ENCODE results near the gene PNPLA7.

The PNPLA7 gene

GRCh38 chr9:137435381-137435891 lies 114.8 kb downstream of the PNPLA7 start:
- Histone ChIP-seq H3K4me3 (no peak overlapping the region), H3K36me3 (replicated peaks) (no peaks in the 10 kb centered on the region), H3K9me3 (no peaks in the 10 kb centered on the region), H3K4me1 (no peaks in the 10 kb centered on the region), H3K27me3 (ENCODE audit: low read depth) (no peaks in the 10 kb centered on the region)
- in situ Hi-C loops (cut with MboI; ENCODE audit: low sequenced_read_pairs) = no loop called here
- no peak for DNase-seq (ENCODE audit: low spot score in 2 of 2)

GRCh38 chr9:137434498-137435380 lies 115.5 kb downstream of the PNPLA7 start:
- peaks cover 2% of the 10 kb centered on the region; the same call in 1 of the 2 replicates for H3K4me1 ChIP-seq
- no peaks in the 10 kb centered on the region for H3K36me3 ChIP-seq (replicated peaks)
- H3K27me3 ChIP-seq (ENCODE audit: low read depth) = no peaks in the 10 kb centered on the region
- DNase-seq (ENCODE audit: low spot score in 2 of 2) = no peak
- no peaks in the 10 kb centered on the region for H3K9me3 ChIP-seq
- in situ Hi-C loops (cut with MboI; ENCODE audit: low sequenced_read_pairs) = no loop called here
- no peak overlapping the region for H3K4me3 ChIP-seq

DNA sequence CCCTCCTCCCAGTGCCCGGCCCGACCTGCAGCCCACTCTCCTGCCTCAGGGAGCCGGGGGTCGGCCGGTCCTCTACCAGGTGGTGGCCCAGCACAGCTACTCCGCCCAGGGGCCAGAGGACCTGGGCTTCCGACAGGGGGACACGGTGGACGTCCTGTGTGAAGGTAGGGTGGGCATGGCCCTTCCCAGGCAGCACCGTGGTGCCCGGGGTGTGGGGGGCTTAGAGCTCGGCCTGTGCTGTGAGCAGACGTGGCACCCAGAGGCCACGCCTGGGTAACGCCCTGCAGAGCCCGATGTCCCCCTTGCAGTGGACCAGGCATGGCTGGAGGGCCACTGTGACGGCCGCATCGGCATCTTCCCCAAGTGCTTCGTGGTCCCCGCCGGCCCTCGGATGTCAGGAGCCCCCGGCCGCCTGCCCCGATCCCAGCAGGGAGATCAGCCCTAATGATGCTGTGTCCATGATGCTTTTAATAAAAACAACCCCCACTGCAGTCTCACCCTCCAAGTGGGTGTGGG lies 116.2 kb downstream of the PNPLA7 start:
- no peak for DNase-seq (ENCODE audit: low spot score in 2 of 2)
- Histone ChIP-seq H3K4me1 (peaks cover 2% of the 10 kb centered on the region; the same call in 1 of the 2 replicates), H3K4me3 (no peak overlapping the region), H3K9me3 (no peaks in the 10 kb centered on the region), H3K36me3 (replicated peaks) (no peaks in the 10 kb centered on the region), H3K27me3 (ENCODE audit: low read depth) (no peaks in the 10 kb centered on the region)
- in situ Hi-C loops (cut with MboI; ENCODE audit: low sequenced_read_pairs) = no loop called here

- no peaks in the 10 kb centered on the region for H3K27me3 ChIP-seq (ENCODE audit: low read depth)
- H3K4me3 ChIP-seq = no peak overlapping the region
- no peaks in the 10 kb centered on the region for H3K9me3 ChIP-seq
- H3K36me3 ChIP-seq (replicated peaks) = no peaks in the 10 kb centered on the region
- in situ Hi-C loops (cut with MboI; ENCODE audit: low sequenced_read_pairs) = no loop called here
- H3K4me1 ChIP-seq = peaks cover 2% of the 10 kb centered on the region; the same call in 1 of the 2 replicates
- DNase-seq (ENCODE audit: low spot score in 2 of 2) = no peak
These were observed 116.8 kb downstream of the PNPLA7 start for GRCh38 chr9:137433349-137433915.

- no peaks in the 10 kb centered on the region for H3K27me3 ChIP-seq (ENCODE audit: low read depth)
- in situ Hi-C loops (cut with MboI; ENCODE audit: low sequenced_read_pairs) = no loop called here
- no peak overlapping the region for H3K4me3 ChIP-seq
These were observed 117.4 kb downstream of the PNPLA7 start for GRCh38 chr9:137432687-137433348.

GRCh38 chr9:137431416-137431931 lies 118.7 kb downstream of the PNPLA7 start:
- H3K27me3 ChIP-seq (ENCODE audit: low read depth) = no peaks in the 10 kb centered on the region
- peaks cover 2% of the 10 kb centered on the region; the same call in 1 of the 2 replicates for H3K4me1 ChIP-seq
- H3K36me3 ChIP-seq (replicated peaks) = no peaks in the 10 kb centered on the region
- DNase-seq (ENCODE audit: low spot score in 2 of 2) = no peak
- H3K4me3 ChIP-seq = no peak overlapping the region
- H3K9me3 ChIP-seq = no peaks in the 10 kb centered on the region
- in situ Hi-C loops (cut with MboI; ENCODE audit: low sequenced_read_pairs) = no loop called here

More at GRCh38 chr9:137432687-137433348, 117.4 kb downstream of the PNPLA7 start:
- no peaks in the 10 kb centered on the region for H3K36me3 ChIP-seq (replicated peaks)
- DNase-seq (ENCODE audit: low spot score in 2 of 2) = no peak
- peaks cover 2% of the 10 kb centered on the region; the same call in 1 of the 2 replicates for H3K4me1 ChIP-seq
- H3K9me3 ChIP-seq = no peaks in the 10 kb centered on the region

DNA sequence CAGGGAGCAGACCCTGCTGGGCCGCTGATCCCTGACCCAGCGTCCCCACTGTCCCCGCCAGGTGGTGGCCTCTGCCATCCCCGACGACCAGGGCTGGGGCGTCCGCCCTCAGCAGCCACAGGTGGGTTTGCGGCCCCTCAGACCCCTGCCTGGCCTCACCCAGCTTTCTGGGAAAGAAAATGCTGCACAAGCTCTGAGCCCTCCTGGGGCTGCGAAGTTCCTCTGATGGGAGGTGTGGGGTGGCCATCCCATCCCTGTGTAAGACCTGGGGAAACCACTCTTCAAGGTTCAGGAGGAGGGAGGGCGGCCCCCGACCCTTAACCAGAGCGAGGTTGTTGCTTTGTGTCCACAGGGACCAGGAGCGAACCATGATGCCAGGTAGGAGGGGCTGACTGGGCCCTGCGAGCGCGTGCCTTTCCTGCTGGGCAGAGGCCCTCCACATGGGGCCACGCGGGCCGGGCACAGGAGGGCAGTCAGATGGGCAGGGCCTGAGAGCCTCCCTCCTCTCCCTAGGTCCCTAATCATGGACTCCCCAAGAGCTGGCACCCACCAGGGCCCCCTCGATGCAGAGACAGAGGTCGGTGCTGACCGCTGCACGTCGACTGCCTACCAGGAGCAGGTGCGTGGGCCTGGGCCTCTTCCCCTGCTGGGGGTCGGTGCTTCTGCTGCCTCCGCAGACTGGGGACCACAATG lies 119.3 kb downstream of the PNPLA7 start:
- no peak for DNase-seq (ENCODE audit: low spot score in 2 of 2)
- peaks cover 2% of the 10 kb centered on the region; the same call in 1 of the 2 replicates for H3K4me1 ChIP-seq
- in situ Hi-C loops (cut with MboI; ENCODE audit: low sequenced_read_pairs) = no loop called here

DNA sequence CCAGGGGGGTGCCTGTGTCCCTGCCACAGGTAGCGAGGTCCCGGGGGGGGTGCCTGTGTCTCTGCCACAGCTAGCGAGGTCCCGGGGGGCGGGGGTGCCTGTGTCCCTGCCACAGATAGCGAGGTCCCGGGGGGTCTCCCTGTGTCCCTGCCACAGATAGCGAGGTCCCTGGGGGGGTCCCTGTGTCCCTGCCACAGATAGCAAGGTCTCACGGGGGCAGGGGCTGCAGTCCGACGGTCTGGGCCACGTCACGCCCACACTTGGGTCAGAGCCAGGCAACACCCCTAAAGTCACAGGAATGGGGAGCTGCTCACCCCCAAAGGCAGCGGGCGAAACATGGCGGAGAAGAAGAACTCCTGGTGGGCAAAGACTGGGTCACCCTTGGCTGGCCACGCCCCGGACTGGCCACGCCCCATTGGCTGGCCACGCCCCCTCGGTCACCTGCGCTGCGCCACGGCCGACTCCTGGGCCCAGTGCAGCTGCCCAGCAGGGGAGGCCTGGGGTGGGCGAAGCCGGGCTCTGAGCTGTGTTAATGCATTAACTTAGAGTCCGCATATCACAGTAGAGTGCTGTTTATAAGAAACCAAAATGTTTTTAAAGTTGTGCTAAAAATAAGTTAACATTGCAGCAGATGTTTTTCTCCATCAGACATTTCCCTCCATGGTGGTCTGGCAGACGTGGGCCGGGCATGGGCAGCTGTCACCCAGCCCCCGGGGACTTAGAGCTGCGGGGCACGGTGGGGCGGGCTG lies 120.1 kb downstream of the PNPLA7 start:
- DNase-seq (ENCODE audit: low spot score in 2 of 2) = peak in 1 of 2 experiments; percentile 79
- no peaks in the 10 kb centered on the region for H3K36me3 ChIP-seq (replicated peaks)
- in situ Hi-C loops (cut with MboI; ENCODE audit: low sequenced_read_pairs) = no loop called here
- no peaks in the 10 kb centered on the region for H3K9me3 ChIP-seq
- H3K4me1 ChIP-seq = peaks cover 2% of the 10 kb centered on the region; the same call in 1 of the 2 replicates
- H3K27me3 ChIP-seq (ENCODE audit: low read depth) = no peaks in the 10 kb centered on the region
- H3K4me3 ChIP-seq = no peak overlapping the region

More for the DNA sequence above, 119.3 kb downstream of the PNPLA7 start:
- no peak overlapping the region for H3K4me3 ChIP-seq
- no peaks in the 10 kb centered on the region for H3K9me3 ChIP-seq
- H3K27me3 ChIP-seq (ENCODE audit: low read depth) = no peaks in the 10 kb centered on the region
- H3K36me3 ChIP-seq (replicated peaks) = no peaks in the 10 kb centered on the region

DNA sequence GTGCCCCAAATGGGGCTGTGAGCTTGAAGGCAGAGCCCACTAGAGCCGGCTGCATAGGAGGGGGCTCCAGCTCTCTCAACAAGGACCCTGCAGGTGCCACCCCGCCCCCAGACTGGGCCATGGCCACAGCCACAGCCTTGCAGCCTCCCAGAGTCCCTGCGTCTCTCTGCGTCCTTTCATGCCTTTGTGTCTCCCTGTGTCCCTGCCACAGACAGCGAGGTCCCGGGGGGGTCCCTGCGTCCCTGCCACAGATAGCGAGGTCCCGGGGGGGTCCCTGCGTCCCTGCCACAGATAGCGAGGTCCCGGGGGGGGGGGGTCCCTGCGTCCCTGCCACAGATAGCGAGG lies 120.7 kb downstream of the PNPLA7 start:
- Histone ChIP-seq H3K4me3 (no peak overlapping the region), H3K4me1 (peaks cover 2% of the 10 kb centered on the region; the same call in 1 of the 2 replicates), H3K27me3 (ENCODE audit: low read depth) (no peaks in the 10 kb centered on the region), H3K9me3 (no peaks in the 10 kb centered on the region), H3K36me3 (replicated peaks) (no peaks in the 10 kb centered on the region)
- in situ Hi-C loops (cut with MboI; ENCODE audit: low sequenced_read_pairs) = no loop called here
- no peak for DNase-seq (ENCODE audit: low spot score in 2 of 2)

- DNase-seq (ENCODE audit: low spot score in 2 of 2) = no peak
- Histone ChIP-seq H3K36me3 (replicated peaks) (no peaks in the 10 kb centered on the region), H3K4me3 (no peak overlapping the region), H3K4me1 (peaks cover 2% of the 10 kb centered on the region; the same call in 1 of the 2 replicates), H3K9me3 (no peaks in the 10 kb centered on the region), H3K27me3 (ENCODE audit: low read depth) (no peaks in the 10 kb centered on the region)
- in situ Hi-C loops (cut with MboI; ENCODE audit: low sequenced_read_pairs) = no loop called here
These were observed 121.2 kb downstream of the PNPLA7 start for GRCh38 chr9:137428841-137429545.

DNA sequence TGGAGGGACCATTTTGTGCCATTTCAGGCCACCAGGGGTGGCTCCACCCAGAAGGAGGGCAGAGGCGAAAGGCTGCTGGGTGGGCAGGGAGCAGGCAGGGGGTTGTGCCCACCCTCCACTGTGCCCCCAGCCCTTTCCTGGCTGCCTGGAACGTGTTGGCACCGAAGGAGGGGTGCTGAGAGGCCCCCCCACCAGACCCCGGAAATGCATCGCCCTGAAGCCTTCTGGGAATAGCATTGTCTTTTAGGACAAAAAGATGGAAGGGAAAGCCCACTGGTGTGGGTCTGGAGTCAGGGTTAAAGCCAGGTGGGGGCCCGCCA lies 121.9 kb downstream of the PNPLA7 start:
- in situ Hi-C loops (cut with MboI; ENCODE audit: low sequenced_read_pairs) = no loop called here
- peaks cover 2% of the 10 kb centered on the region; the same call in 1 of the 2 replicates for H3K4me1 ChIP-seq
- H3K36me3 ChIP-seq (replicated peaks) = no peaks in the 10 kb centered on the region
- no peaks in the 10 kb centered on the region for H3K27me3 ChIP-seq (ENCODE audit: low read depth)
- no peak for DNase-seq (ENCODE audit: low spot score in 2 of 2)
- no peak overlapping the region for H3K4me3 ChIP-seq
- H3K9me3 ChIP-seq = no peaks in the 10 kb centered on the region

Data from HAP-1 (cell line).